HepG2 (cell line): ENCODE results near the gene FXR2. TPM values are rescaled to one million over a fixed set of nuclear protein-coding genes. Genes with fewer than 3 reads are reported as not detected.
A peak's percentile ranks its signal among the peaks of the same experiment; 100 is the strongest.

ENCODE experiments used
- ARID5B ChIP-seq: IDR thresholded peaks from 2 replicates; pipeline ENCODE4 v1.4.0; 2020; ENCODE audit warnings: mild to moderate bottlenecking, missing genetic modification reagents
- ATF5 ChIP-seq: sonication (generic); formaldehyde crosslinking; IDR thresholded peaks from 2 replicates; pipeline ENCODE4 v1.4.0; 2020; ENCODE audit warnings: mild to moderate bottlenecking, low read depth, missing genetic modification reagents
- ETV6 ChIP-seq: sonication (generic); formaldehyde crosslinking; conservative IDR thresholded peaks from 2 replicates; pipeline ENCODE4 v1.4.0; 2020; ENCODE audit warnings: missing genetic modification reagents
- GMEB1 ChIP-seq: sonication (generic); formaldehyde crosslinking; IDR thresholded peaks from 2 replicates; pipeline ENCODE4 v1.5.1; 2020; ENCODE audit warnings: missing genetic modification reagents, mild to moderate bottlenecking, borderline replicate concordance
- HMGA1 ChIP-seq: sonication (generic); formaldehyde crosslinking; conservative IDR thresholded peaks from 2 replicates; pipeline ENCODE4 v1.4.0; 2020; ENCODE audit warnings: missing genetic modification reagents
- HNRNPUL1 ChIP-seq: fragments of 200-400 bp; formaldehyde crosslinking; IDR thresholded peaks from 2 replicates; pipeline ENCODE4 v1.6.1; 2017; ENCODE audit warnings: low read depth, mild to moderate bottlenecking, low read length, moderate library complexity
- ONECUT2 ChIP-seq: sonication (generic); formaldehyde crosslinking; IDR thresholded peaks from 2 replicates; pipeline ENCODE4 v1.4.0; 2020; ENCODE audit warnings: missing genetic modification reagents
- REXO4 ChIP-seq: sonication (generic); formaldehyde crosslinking; IDR thresholded peaks from 2 replicates; pipeline ENCODE4 v1.8.0; 2022; ENCODE audit warnings: missing genetic modification reagents, mild to moderate bottlenecking, borderline replicate concordance
- SNAPC5 ChIP-seq: sonication (generic); formaldehyde crosslinking; IDR thresholded peaks from 2 replicates; pipeline ENCODE4 v1.8.1; 2023; ENCODE audit warnings: mild to moderate bottlenecking, missing genetic modification reagents, borderline replicate concordance
- SSRP1 ChIP-seq: IDR thresholded peaks from 2 replicates; pipeline ENCODE4 v1.6.1; 2016; ENCODE audit warnings: control low read depth
- ZBTB37 ChIP-seq: sonication (generic); formaldehyde crosslinking; IDR thresholded peaks from 2 replicates; pipeline ENCODE4 v1.4.0; 2020; ENCODE audit warnings: mild to moderate bottlenecking, missing genetic modification reagents
- ZBTB44 ChIP-seq: sonication (generic); formaldehyde crosslinking; IDR thresholded peaks from 2 replicates; pipeline ENCODE4 v1.4.0; 2020; ENCODE audit warnings: missing genetic modification reagents
- ZNF18 ChIP-seq: sonication (generic); formaldehyde crosslinking; IDR thresholded peaks from 2 replicates; pipeline ENCODE4 v1.8.0; 2022; ENCODE audit warnings: mild to moderate bottlenecking, missing genetic modification reagents; ENCODE audit not compliant: insufficient replicate concordance
- ZNF512 ChIP-seq: sonication (generic); formaldehyde crosslinking; IDR thresholded peaks from 2 replicates; pipeline ENCODE4 v1.4.0; 2020; ENCODE audit warnings: mild to moderate bottlenecking, missing genetic modification reagents
- polyA plus RNA-seq, 8 experiments: library from polyadenylated mRNA; depleted of rRNA in 3 of 8; stranded (reverse) in 7 of 8; unstranded in 1 of 8; fragments of >200 nt; fragmentation: Illumina TruSeq in 4 of 8; extraction: Trizol in 4 of 8; gene quantifications; 2 replicates each; pipeline versions ENCODE4 v1.2.1 to v1.2.3, GENCODE V29; 2011 to 2016; ENCODE audit warnings: low read depth in 4 of 8, missing spikeins in 1 of 8, mixed read lengths in 1 of 8; ENCODE audit not compliant: insufficient read depth in 1 of 8
- total RNA-seq, 5 experiments: library from RNA; depleted of rRNA; stranded (reverse); fragments of >200 nt; fragmentation: Illumina TruSeq; extraction: Trizol; gene quantifications; 2 replicates each; pipeline ENCODE4 v1.2.3, GENCODE V29; 2016; ENCODE audit warnings: low read depth in 1 of 5

The FXR2 gene
- total and polyA plus RNA-seq, 2 of the 13 experiments (the other 11 are each of a cell fraction or from before 2014, with no cell fraction given), result 20.9 to 24.4 TPM

- TF ChIP-seq ATF5 (CRISPR knock-in tag) (no peak), REXO4 (CRISPR knock-in tag) (no peak), ARID5B (CRISPR knock-in tag) (peak; percentile 46; the same call in 1 of the 2 replicates), ZBTB44 (0 out of 2 replicates have a peak, but pooled peaks have one; percentile 22), ZNF18 (CRISPR knock-in tag) (peak; percentile 31), ONECUT2 (no peak), ZBTB37 (CRISPR knock-in tag) (no peak), ZNF512 (CRISPR knock-in tag) (no peak), HNRNPUL1 (no peak), SSRP1 (CRISPR knock-in tag) (no peak), ETV6 (CRISPR knock-in tag) (peak; percentile 54), SNAPC5 (CRISPR knock-in tag) (no peak), GMEB1 (CRISPR knock-in tag) (peak; percentile 81; the same call in 1 of the 2 replicates), HMGA1 (no peak)
Measured at GRCh38 chr17:7583253-7584109, 31.2 kb downstream of the FXR2 start, which contains the start of gene MPDU1 (continued).
